Erythroblast (primary cell): ENCODE results near the gene OTP.

Experiments
- GATA1 ChIP-seq: IDR thresholded peaks from 2 replicates; pipeline ENCODE4 v1.6.1; 2011; ENCODE audit warnings: low read depth, mild to moderate bottlenecking, control low read depth, low read length, moderate library complexity
- POLR2A ChIP-seq: IDR thresholded peaks from 2 replicates; pipeline ENCODE4 v1.6.1; 2011; ENCODE audit warnings: mild to moderate bottlenecking, low read length

DNA sequence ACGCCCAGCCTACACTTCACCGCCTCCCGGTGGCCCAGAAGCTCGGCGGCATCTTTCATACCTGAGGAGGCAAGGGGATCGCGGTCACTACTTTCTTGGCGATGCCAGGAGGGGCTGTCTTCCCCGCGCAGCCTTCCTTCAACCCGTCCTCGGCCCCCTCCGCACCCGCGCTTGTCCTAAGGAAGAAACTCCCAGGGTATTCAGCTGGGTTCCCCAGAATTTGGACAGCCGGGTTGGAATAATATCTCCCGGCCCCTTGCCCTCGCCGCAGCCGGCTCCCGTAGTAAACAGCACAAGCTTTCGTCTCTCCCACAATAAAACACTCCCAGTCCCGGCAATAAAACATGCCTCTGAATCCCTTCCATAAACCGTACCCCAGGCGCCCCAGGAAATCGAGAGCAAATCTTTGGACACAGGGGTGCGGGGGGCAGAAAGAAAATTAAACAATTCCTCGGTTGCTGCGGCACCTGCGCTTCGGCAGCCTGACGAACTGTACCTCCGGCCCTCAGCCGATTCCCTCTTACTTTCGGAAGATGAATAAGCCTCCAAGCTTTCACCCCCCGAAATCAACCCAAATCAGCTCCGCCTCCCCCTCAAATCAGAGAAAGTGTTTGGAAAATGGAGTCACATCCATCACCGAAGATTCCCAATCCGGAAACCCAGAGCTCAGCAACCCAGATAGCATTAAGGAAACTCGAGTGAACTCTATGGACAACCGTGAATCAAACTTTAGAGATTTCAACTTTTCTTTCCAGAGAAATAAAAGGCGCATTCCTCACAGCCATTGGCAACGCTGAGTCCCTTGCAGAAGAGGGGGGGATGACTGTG is 1.1 kb downstream of the OTP start:
- TF ChIP-seq POLR2A (no peak), GATA1 (no peak)
